Right lobe of liver (tissue), 4 donors: ENCODE data around the gene ACSL5.

Source experiments
- CTCF ChIP-seq, 4 donors: fragments of 200-600 bp in 3 of 4; fragments of 450-650 bp in 1 of 4; IDR thresholded peaks; one replicate each; pipeline versions ENCODE4 v1.5.1 to v1.8.0; 2016 to 2022; ENCODE audit warnings: antibody characterized with exemption in 4 of 4, mild to moderate bottlenecking in 2 of 4
- POLR2A ChIP-seq: fragments of 450-650 bp; IDR thresholded peaks from one replicate; pipeline ENCODE4 v1.6.1; 2017; ENCODE audit warnings: antibody characterized with exemption, mild to moderate bottlenecking
- donor health status: DM: no; HTN: no; CAD: no.
- donor health status: DM: no; HTN: no; CAD: no.
- donor health status: DM: no; HTN: yes; CAD: no.

GRCh38 chr10:112446055-112446854 is 72.3 kb downstream of the ACSL5 start:
- TF ChIP-seq POLR2A (no peak), CTCF (IDR thresholded peaks at IDR 0.05) (no peak)
